GM12873 (cell line): ENCODE measurements around the gene SUPT5H.

Experiments used
- CTCF ChIP-seq: IDR thresholded peaks from 2 replicates; pipeline ENCODE4 v1.5.1; 2012; ENCODE audit warnings: low read depth, mild to moderate bottlenecking, moderate library complexity, low read length, control low read depth; ENCODE audit not compliant: insufficient read depth; ENCODE audit errors: missing control alignments

SUPT5H gene

GRCh38 chr19:39506598-39506943 lies 61.2 kb downstream of the SUPT5H start:
- no peak for TF ChIP-seq CTCF

GRCh38 chr19:39506944-39507714 lies 61.7 kb downstream of the SUPT5H start:
- no peak for TF ChIP-seq CTCF

GRCh38 chr19:39507715-39508364 lies 62.5 kb downstream of the SUPT5H start:
- TF ChIP-seq CTCF, result no peak

GRCh38 chr19:39508629-39509028 lies 63.2 kb downstream of the SUPT5H start:
- no peak for TF ChIP-seq CTCF

- no peak for TF ChIP-seq CTCF
Measured at GRCh38 chr19:39509233-39509632, 63.9 kb downstream of the SUPT5H start.

- no peak for TF ChIP-seq CTCF
Measured at GRCh38 chr19:39512988-39513387, 67.6 kb downstream of the SUPT5H start.

GRCh38 chr19:39514840-39515550 lies 69.6 kb downstream of the SUPT5H start, which contains the start of gene SELENOV:
Gene SELENOV, plus strand, starts transcription at chr19:39515139. Its CDS starts 74 bp downstream, at chr19:39515213.
- TF ChIP-seq CTCF, result no peak
